ENCODE measurements around the gene SMCO2.

DNA sequence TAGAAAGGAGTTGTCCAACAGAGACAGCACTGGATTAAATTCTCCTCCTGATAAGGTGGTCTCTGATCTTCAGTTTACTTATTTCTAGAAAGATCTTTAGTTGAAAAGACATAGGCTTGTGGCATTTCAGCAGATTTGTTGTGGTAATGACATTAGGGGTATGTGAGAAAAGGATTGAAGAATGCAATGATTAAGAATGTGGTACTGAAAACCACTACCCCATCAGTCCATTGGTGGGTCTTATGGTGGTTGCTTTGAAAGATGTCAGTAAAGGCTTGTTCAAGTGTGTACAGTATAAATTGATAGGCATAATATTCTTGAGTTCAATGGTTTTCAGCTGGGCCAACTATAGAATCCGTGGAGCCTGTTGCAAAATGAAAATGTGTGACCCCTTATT lies 88.2 kb downstream of the SMCO2 start:
- TF ChIP-seq, protein P1, sequence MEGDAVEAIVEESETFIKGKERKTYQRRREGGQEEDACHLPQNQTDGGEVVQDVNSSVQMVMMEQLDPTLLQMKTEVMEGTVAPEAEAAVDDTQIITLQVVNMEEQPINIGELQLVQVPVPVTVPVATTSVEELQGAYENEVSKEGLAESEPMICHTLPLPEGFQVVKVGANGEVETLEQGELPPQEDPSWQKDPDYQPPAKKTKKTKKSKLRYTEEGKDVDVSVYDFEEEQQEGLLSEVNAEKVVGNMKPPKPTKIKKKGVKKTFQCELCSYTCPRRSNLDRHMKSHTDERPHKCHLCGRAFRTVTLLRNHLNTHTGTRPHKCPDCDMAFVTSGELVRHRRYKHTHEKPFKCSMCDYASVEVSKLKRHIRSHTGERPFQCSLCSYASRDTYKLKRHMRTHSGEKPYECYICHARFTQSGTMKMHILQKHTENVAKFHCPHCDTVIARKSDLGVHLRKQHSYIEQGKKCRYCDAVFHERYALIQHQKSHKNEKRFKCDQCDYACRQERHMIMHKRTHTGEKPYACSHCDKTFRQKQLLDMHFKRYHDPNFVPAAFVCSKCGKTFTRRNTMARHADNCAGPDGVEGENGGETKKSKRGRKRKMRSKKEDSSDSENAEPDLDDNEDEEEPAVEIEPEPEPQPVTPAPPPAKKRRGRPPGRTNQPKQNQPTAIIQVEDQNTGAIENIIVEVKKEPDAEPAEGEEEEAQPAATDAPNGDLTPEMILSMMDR (conservative IDR thresholded peaks at IDR 0.05; ENCODE audit: low read length) = no peak
- TF ChIP-seq EZH2phosphoT487 (IDR thresholded peaks at IDR 0.05; ENCODE audit: borderline replicate concordance, low read depth, low read length) = no peak
